GM23338 (cell line): Measurements from ENCODE around the gene CASK. TPM values are rescaled to one million over a fixed set of nuclear protein-coding genes. Genes with fewer than 3 reads are reported as not detected.

Source experiments
- ATAC-seq: fragments of 200-7000 bp; cut with Tn5 transposase; 3 replicates; pipeline ENCODE4 v1.9.1; 2020
- DNase-seq: peaks from one replicate; pipeline ENCODE4 v3.0.0-alpha.2; 2015; ENCODE audit warnings: low spot score
- H2AFZ ChIP-seq: fragments of 200-600 bp; sonication (generic); 2 replicates; pipeline ENCODE4 v1.8.0; 2016; ENCODE audit warnings: antibody characterized with exemption, mild to moderate bottlenecking, moderate library complexity
- H3F3A ChIP-seq: fragments of 200-600 bp; sonication (generic); replicated peaks from 2 replicates; pipeline ENCODE4 v1.8.0; 2017; ENCODE audit warnings: antibody characterized with exemption, mixed run types, low read depth
- H3K27ac ChIP-seq: fragments of 200-600 bp; sonication (generic); 2 replicates; pipeline ENCODE4 v1.6.1; 2016; ENCODE audit warnings: low read depth
- H3K27me3 ChIP-seq: fragments of 200-600 bp; sonication (generic); 2 replicates; pipeline ENCODE4 v1.8.0; 2016; ENCODE audit warnings: mild to moderate bottlenecking, mixed run types, moderate library complexity; ENCODE audit not compliant: insufficient read depth
- H3K36me3 ChIP-seq: fragments of 200-600 bp; sonication (generic); 2 replicates; pipeline ENCODE4 v1.8.0; 2016; ENCODE audit warnings: mild to moderate bottlenecking; ENCODE audit not compliant: insufficient read depth
- H3K4me1 ChIP-seq: fragments of 200-600 bp; sonication (generic); 2 replicates; pipeline ENCODE4 v1.8.0; 2016; ENCODE audit warnings: mild to moderate bottlenecking, moderate library complexity; ENCODE audit not compliant: insufficient read depth
- H3K4me2 ChIP-seq: fragments of 200-600 bp; sonication (generic); 2 replicates; pipeline ENCODE4 v1.7.1; 2017; ENCODE audit warnings: mixed run types
- H3K4me3 ChIP-seq: fragments of 200-600 bp; sonication (generic); 2 replicates; pipeline ENCODE4 v1.6.1; 2016; ENCODE audit warnings: mixed run types
- H3K79me2 ChIP-seq: fragments of 200-600 bp; sonication (generic); replicated peaks from 2 replicates; pipeline ENCODE4 v1.8.0; 2017; ENCODE audit warnings: mild to moderate bottlenecking; ENCODE audit not compliant: insufficient read depth
- H3K9me2 ChIP-seq: fragments of 200-600 bp; sonication (generic); 2 replicates; pipeline ENCODE4 v1.8.0; 2017; ENCODE audit not compliant: insufficient read depth
- H4K20me1 ChIP-seq: fragments of 200-600 bp; sonication (generic); replicated peaks from 2 replicates; pipeline ENCODE4 v1.8.0; 2017; ENCODE audit warnings: mild to moderate bottlenecking; ENCODE audit not compliant: insufficient read depth
- H3K27ac Mint-ChIP-seq: 2 replicates; pipeline ENCODE4 v1.8.0; 2020; ENCODE audit warnings: inconsistent platforms, mild to moderate bottlenecking, moderate library complexity, mixed read lengths
- H3K27me3 Mint-ChIP-seq: 3 replicates; pipeline ENCODE4 v1.8.0; 2022; ENCODE audit warnings: low read depth, mild to moderate bottlenecking, moderate library complexity, mixed read lengths, inconsistent platforms; ENCODE audit not compliant: insufficient read depth, poor library complexity
- H3K36me3 Mint-ChIP-seq: 3 replicates; pipeline ENCODE4 v1.8.0; 2021; ENCODE audit warnings: low read depth, mild to moderate bottlenecking, inconsistent platforms, moderate library complexity, mixed read lengths
- H3K4me1 Mint-ChIP-seq: 3 replicates; pipeline ENCODE4 v1.8.0; 2020; ENCODE audit warnings: mild to moderate bottlenecking, inconsistent platforms, mixed read lengths
- H3K4me3 Mint-ChIP-seq: 3 replicates; pipeline ENCODE4 v1.8.0; 2021; ENCODE audit warnings: moderate library complexity, mild to moderate bottlenecking, inconsistent platforms, mixed read lengths
- H3K9me3 Mint-ChIP-seq: 3 replicates; pipeline ENCODE4 v1.8.0; 2020; ENCODE audit warnings: moderate library complexity, mild to moderate bottlenecking, inconsistent platforms, mixed read lengths
- CREB1 ChIP-seq: fragments of 250-450 bp; sonication (Bioruptor Pico); IDR thresholded peaks from 2 replicates; pipeline ENCODE4 v1.5.0; 2020; ENCODE audit warnings: low read depth, mild to moderate bottlenecking, moderate library complexity
- EZH2 ChIP-seq: fragments of 200-600 bp; sonication (generic); IDR thresholded peaks from one replicate; pipeline ENCODE4 v1.8.0; 2017; ENCODE audit warnings: antibody characterized with exemption, mild to moderate bottlenecking, low read depth; ENCODE audit not compliant: unreplicated experiment
- EZH2phosphoT487 ChIP-seq: fragments of 200-600 bp; sonication (generic); IDR thresholded peaks from one replicate; pipeline ENCODE4 v1.8.1; 2018; ENCODE audit warnings: antibody characterized with exemption; ENCODE audit not compliant: unreplicated experiment
- JUNB ChIP-seq: IDR thresholded peaks from one replicate; pipeline ENCODE4 v1.6.1; 2016; ENCODE audit warnings: antibody characterized with exemption; ENCODE audit not compliant: unreplicated experiment
- NANOG ChIP-seq: IDR thresholded peaks from 2 replicates; pipeline ENCODE4 v1.6.1; 2016; ENCODE audit warnings: antibody characterized with exemption, borderline replicate concordance
- POLR2AphosphoS5 ChIP-seq: IDR thresholded peaks from 2 replicates; pipeline ENCODE4 v1.6.1; 2016; ENCODE audit warnings: antibody characterized with exemption, low read depth
- STAT1 ChIP-seq: IDR thresholded peaks from one replicate; pipeline ENCODE4 v1.6.1; 2016; ENCODE audit warnings: antibody characterized with exemption; ENCODE audit not compliant: unreplicated experiment
- ZNF114 ChIP-seq: fragments of 250-450 bp; sonication (Bioruptor Pico); IDR thresholded peaks from 2 replicates; pipeline ENCODE4 v1.5.0; 2020; ENCODE audit warnings: mild to moderate bottlenecking, moderate library complexity
- ZNF331 ChIP-seq: fragments of 250-450 bp; sonication (Bioruptor Pico); IDR thresholded peaks from 2 replicates; pipeline ENCODE4 v1.5.0; 2020; ENCODE audit warnings: low read depth, mild to moderate bottlenecking, moderate library complexity
- polyA plus RNA-seq: library from polyadenylated mRNA; unstranded; fragments of >200 nt; fragmentation: Nextera tagmentation; extraction: Ambion mirVana; gene quantifications from 2 replicates; pipeline ENCODE4 v1.2.1, GENCODE V29; 2016
- total RNA-seq: library from RNA; depleted of rRNA; stranded (reverse); fragments of >200 nt; shearing (Covaris generic); gene quantifications from 2 replicates; pipeline ENCODE4 v1.2.3, GENCODE V29; 2014
- TF ChIP-seq, protein P1 (sequence below): IDR thresholded peaks from 2 replicates; pipeline ENCODE4 v1.6.1; 2016; ENCODE audit warnings: antibody characterized with exemption
- TF ChIP-seq, protein P2 (sequence below), 2 experiments: fragments of 200-600 bp in 1 of 2; sonication (generic) in 1 of 2; conservative IDR thresholded peaks; 2 replicates each; pipeline versions ENCODE4 v1.5.1 to v1.6.1; 2016 to 2017; ENCODE audit warnings: antibody characterized with exemption in 2 of 2, low read depth in 2 of 2, mild to moderate bottlenecking in 2 of 2, moderate library complexity in 1 of 2
- TF ChIP-seq, protein P3 (sequence below): fragments of 250-450 bp; sonication (Bioruptor Pico); IDR thresholded peaks from 2 replicates; pipeline ENCODE4 v1.5.0; 2020; ENCODE audit warnings: mild to moderate bottlenecking, moderate library complexity
- TF ChIP-seq, protein P4 (sequence below): IDR thresholded peaks from one replicate; pipeline ENCODE4 v1.6.1; 2018; ENCODE audit warnings: antibody characterized with exemption; ENCODE audit not compliant: unreplicated experiment

CASK gene
- total and polyA plus RNA-seq, 2 experiments from 2014 or later = 15.3 to 44.4 TPM

DNA sequence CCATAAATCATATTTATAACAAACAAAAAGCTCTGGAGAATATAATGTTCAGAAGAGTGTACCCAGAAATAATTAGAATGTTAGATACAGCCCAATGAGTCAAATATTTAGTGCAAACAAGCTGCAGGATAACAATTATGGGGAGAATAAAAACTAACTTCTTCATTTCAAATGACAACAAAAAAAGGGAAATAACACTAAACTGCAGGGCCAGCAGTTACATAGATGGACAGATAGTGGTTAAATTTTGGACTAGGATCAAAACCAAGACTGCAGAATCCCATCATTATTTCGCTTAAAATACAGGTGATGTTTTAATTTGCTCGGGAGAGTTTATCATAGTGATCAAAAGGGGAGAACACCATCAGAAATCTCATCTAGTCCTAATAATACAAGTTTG lies 235.2 kb downstream of the CASK start:
- no peaks in the 10 kb centered on the region for H3K9me3 Mint-ChIP-seq
- no peak for DNase-seq
- H3K4me1 ChIP-seq = no peaks in the 10 kb centered on the region
- no peak for ATAC-seq
- no peak overlapping the region for H3K27ac ChIP-seq
- no peak overlapping the region for H3K4me2 ChIP-seq
- H3K9me2 ChIP-seq = no peaks in the 10 kb centered on the region
- TF ChIP-seq NANOG (no peak), JUNB (no peak), CREB1 (CRISPR knock-in tag) (no peak), ZNF114 (CRISPR knock-in tag) (no peak), ZNF331 (CRISPR knock-in tag) (no peak), STAT1 (no peak), EZH2phosphoT487 (no peak), POLR2AphosphoS5 (no peak), EZH2 (no peak)
- TF ChIP-seq, protein P1, sequence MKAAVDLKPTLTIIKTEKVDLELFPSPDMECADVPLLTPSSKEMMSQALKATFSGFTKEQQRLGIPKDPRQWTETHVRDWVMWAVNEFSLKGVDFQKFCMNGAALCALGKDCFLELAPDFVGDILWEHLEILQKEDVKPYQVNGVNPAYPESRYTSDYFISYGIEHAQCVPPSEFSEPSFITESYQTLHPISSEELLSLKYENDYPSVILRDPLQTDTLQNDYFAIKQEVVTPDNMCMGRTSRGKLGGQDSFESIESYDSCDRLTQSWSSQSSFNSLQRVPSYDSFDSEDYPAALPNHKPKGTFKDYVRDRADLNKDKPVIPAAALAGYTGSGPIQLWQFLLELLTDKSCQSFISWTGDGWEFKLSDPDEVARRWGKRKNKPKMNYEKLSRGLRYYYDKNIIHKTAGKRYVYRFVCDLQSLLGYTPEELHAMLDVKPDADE = no peak
- TF ChIP-seq, protein P2, sequence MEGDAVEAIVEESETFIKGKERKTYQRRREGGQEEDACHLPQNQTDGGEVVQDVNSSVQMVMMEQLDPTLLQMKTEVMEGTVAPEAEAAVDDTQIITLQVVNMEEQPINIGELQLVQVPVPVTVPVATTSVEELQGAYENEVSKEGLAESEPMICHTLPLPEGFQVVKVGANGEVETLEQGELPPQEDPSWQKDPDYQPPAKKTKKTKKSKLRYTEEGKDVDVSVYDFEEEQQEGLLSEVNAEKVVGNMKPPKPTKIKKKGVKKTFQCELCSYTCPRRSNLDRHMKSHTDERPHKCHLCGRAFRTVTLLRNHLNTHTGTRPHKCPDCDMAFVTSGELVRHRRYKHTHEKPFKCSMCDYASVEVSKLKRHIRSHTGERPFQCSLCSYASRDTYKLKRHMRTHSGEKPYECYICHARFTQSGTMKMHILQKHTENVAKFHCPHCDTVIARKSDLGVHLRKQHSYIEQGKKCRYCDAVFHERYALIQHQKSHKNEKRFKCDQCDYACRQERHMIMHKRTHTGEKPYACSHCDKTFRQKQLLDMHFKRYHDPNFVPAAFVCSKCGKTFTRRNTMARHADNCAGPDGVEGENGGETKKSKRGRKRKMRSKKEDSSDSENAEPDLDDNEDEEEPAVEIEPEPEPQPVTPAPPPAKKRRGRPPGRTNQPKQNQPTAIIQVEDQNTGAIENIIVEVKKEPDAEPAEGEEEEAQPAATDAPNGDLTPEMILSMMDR (conservative IDR thresholded peaks at IDR 0.05; ENCODE audit: low read depth in 2 of 2) = no peak
- TF ChIP-seq, protein P3, sequence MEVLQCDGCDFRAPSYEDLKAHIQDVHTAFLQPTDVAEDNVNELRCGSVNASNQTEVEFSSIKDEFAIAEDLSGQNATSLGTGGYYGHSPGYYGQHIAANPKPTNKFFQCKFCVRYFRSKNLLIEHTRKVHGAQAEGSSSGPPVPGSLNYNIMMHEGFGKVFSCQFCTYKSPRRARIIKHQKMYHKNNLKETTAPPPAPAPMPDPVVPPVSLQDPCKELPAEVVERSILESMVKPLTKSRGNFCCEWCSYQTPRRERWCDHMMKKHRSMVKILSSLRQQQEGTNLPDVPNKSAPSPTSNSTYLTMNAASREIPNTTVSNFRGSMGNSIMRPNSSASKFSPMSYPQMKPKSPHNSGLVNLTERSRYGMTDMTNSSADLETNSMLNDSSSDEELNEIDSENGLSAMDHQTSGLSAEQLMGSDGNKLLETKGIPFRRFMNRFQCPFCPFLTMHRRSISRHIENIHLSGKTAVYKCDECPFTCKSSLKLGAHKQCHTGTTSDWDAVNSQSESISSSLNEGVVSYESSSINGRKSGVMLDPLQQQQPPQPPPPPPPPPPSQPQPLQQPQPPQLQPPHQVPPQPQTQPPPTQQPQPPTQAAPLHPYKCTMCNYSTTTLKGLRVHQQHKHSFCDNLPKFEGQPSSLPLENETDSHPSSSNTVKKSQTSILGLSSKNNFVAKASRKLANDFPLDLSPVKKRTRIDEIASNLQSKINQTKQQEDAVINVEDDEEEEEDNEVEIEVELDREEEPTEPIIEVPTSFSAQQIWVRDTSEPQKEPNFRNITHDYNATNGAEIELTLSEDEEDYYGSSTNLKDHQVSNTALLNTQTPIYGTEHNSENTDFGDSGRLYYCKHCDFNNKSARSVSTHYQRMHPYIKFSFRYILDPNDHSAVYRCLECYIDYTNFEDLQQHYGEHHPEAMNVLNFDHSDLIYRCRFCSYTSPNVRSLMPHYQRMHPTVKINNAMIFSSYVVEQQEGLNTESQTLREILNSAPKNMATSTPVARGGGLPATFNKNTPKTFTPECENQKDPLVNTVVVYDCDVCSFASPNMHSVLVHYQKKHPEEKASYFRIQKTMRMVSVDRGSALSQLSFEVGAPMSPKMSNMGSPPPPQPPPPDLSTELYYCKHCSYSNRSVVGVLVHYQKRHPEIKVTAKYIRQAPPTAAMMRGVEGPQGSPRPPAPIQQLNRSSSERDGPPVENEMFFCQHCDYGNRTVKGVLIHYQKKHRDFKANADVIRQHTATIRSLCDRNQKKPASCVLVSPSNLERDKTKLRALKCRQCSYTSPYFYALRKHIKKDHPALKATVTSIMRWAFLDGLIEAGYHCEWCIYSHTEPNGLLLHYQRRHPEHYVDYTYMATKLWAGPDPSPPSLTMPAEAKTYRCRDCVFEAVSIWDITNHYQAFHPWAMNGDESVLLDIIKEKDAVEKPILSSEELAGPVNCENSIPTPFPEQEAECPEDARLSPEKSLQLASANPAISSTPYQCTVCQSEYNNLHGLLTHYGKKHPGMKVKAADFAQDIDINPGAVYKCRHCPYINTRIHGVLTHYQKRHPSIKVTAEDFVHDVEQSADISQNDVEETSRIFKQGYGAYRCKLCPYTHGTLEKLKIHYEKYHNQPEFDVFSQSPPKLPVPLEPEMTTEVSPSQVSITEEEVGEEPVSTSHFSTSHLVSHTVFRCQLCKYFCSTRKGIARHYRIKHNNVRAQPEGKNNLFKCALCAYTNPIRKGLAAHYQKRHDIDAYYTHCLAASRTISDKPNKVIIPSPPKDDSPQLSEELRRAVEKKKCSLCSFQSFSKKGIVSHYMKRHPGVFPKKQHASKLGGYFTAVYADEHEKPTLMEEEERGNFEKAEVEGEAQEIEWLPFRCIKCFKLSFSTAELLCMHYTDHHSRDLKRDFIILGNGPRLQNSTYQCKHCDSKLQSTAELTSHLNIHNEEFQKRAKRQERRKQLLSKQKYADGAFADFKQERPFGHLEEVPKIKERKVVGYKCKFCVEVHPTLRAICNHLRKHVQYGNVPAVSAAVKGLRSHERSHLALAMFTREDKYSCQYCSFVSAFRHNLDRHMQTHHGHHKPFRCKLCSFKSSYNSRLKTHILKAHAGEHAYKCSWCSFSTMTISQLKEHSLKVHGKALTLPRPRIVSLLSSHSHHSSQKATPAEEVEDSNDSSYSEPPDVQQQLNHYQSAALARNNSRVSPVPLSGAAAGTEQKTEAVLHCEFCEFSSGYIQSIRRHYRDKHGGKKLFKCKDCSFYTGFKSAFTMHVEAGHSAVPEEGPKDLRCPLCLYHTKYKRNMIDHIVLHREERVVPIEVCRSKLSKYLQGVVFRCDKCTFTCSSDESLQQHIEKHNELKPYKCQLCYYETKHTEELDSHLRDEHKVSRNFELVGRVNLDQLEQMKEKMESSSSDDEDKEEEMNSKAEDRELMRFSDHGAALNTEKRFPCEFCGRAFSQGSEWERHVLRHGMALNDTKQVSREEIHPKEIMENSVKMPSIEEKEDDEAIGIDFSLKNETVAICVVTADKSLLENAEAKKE (CRISPR knock-in tag) = no peak
- TF ChIP-seq, protein P4, sequence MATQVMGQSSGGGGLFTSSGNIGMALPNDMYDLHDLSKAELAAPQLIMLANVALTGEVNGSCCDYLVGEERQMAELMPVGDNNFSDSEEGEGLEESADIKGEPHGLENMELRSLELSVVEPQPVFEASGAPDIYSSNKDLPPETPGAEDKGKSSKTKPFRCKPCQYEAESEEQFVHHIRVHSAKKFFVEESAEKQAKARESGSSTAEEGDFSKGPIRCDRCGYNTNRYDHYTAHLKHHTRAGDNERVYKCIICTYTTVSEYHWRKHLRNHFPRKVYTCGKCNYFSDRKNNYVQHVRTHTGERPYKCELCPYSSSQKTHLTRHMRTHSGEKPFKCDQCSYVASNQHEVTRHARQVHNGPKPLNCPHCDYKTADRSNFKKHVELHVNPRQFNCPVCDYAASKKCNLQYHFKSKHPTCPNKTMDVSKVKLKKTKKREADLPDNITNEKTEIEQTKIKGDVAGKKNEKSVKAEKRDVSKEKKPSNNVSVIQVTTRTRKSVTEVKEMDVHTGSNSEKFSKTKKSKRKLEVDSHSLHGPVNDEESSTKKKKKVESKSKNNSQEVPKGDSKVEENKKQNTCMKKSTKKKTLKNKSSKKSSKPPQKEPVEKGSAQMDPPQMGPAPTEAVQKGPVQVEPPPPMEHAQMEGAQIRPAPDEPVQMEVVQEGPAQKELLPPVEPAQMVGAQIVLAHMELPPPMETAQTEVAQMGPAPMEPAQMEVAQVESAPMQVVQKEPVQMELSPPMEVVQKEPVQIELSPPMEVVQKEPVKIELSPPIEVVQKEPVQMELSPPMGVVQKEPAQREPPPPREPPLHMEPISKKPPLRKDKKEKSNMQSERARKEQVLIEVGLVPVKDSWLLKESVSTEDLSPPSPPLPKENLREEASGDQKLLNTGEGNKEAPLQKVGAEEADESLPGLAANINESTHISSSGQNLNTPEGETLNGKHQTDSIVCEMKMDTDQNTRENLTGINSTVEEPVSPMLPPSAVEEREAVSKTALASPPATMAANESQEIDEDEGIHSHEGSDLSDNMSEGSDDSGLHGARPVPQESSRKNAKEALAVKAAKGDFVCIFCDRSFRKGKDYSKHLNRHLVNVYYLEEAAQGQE = no peak
- H3K36me3 Mint-ChIP-seq = no peaks in the 10 kb centered on the region
- H3K27me3 ChIP-seq = no peaks in the 10 kb centered on the region
- no peaks in the 10 kb centered on the region for H3K79me2 ChIP-seq
- H4K20me1 ChIP-seq = no peaks in the 10 kb centered on the region
- H3K4me3 Mint-ChIP-seq = no peak overlapping the region
- H3K27ac Mint-ChIP-seq = no peak overlapping the region
- no peak overlapping the region for H3K4me3 ChIP-seq
- no peaks in the 10 kb centered on the region for H3F3A ChIP-seq
- no peaks in the 10 kb centered on the region for H3K36me3 ChIP-seq
- no peak overlapping the region for H2AFZ ChIP-seq
- H3K27me3 Mint-ChIP-seq = no peaks in the 10 kb centered on the region
- no peaks in the 10 kb centered on the region for H3K4me1 Mint-ChIP-seq
